Renal pelvis (tissue), 4 donors: ENCODE data around the gene SLC39A3. TPM values are rescaled to one million over a fixed set of nuclear protein-coding genes. Genes with fewer than 3 reads are reported as not detected.

ENCODE experiments used
- DNase-seq: peaks from one replicate; pipeline ENCODE4 v3.0.0-alpha.2; 2013
- polyA plus RNA-seq, 3 donors: library from polyadenylated mRNA; unstranded; fragments of 120-200 nt; gene quantifications; one replicate each; pipeline ENCODE4 v1.2.1, GENCODE V29; 2013; ENCODE audit not compliant: insufficient read length in 3 of 3

The SLC39A3 gene
- polyA plus RNA-seq, 3 donors = 28.4 to 36.9 (median 29.5) TPM

DNA sequence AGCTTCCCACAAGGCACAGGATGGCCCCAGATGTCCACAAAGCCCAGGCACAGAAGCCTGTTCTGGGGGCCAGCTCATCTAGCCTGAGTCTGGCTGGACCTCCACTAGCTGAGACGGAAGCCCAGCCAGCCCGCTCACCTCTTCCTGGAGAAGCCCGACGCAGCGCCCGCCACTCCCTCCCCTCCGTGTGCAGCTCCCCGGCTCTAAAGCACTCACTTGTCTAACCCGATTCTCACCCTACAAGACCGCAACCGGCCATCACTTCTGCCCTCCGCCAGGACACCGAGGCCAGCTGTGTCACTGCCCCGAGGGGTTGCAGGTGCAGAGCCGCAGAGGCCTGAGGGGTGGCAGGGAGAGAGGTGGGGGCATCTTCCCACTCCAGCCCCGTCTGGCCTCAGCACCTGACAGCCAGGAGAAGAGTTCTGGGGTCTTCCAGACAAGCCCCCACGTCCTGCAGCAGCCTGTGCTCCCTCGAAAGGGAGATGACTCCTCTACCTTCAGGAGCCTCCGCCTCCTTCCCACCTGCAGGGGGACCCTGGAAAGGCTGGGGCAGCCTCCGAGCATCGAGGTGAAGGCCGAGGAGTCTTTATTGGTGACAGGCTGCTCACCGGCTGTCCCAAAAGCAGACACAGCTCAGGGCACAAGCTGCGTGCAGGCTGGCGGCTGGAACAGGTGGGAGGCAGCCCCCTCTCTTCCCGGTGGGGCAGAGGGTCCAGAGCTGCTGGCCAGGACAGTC, 12.7 kb downstream of the SLC39A3 start:
- no peak for DNase-seq

DNA sequence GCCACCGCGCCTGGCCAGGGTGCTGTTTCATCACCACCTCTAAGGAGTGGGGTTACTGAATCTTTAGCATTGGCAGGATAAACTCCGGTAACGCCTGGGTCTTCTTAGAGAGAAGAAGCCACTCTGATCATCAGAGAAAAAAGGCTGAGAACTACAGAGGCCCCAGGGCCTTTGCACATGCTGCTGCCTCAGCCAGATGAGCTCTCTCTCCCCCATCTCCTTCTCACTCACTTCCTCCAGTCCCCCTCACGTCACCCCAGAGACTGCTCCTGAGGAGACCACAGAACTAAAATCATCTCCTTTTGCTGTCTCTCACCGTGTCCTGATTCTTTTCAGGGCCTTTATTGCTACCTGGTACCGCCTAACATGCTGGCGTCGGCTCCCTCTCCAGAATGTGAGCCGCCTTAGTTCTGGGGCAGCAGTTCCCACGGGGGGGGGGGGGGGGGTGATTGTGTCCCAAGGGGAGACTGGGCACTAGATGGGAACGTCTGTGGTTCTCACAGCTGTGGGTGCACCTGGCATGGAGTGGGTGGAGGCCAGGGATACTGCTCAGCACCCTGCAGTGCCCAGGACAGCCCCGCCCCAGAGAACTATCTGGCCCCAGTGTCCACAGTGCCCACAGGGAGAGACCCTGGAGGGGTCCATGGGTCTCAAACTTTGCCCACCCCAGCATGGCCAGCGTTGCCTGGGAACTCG, 13.5 kb downstream of the SLC39A3 start:
- DNase-seq = no peak

GRCh38 chr19:2724148-2724557, 15.7 kb downstream of the SLC39A3 start:
- DNase-seq = no peak

DNA sequence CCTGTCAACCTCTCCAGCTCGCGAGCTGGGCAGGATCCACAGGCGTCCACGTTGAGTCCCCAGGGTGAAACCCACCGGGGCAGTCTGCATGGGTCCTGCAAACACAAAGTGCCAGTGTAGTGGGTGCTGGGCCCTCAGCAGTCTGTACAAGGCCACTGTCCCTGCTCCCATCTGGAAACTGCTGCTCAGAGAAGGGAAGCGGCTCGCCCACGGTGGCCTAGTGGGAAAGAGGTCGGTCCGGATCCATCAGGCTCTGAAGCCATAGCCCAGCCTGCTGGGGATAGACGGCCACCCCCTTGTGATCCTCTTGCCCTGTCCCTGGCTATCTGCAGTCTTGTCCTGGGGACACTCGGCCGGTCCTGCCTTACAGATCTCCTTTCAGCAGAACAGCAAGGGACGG, 16.1 kb downstream of the SLC39A3 start:
- DNase-seq = no peak

- DNase-seq = no peak
Measured at GRCh38 chr19:2723345-2723715, 16.5 kb downstream of the SLC39A3 start.

DNA sequence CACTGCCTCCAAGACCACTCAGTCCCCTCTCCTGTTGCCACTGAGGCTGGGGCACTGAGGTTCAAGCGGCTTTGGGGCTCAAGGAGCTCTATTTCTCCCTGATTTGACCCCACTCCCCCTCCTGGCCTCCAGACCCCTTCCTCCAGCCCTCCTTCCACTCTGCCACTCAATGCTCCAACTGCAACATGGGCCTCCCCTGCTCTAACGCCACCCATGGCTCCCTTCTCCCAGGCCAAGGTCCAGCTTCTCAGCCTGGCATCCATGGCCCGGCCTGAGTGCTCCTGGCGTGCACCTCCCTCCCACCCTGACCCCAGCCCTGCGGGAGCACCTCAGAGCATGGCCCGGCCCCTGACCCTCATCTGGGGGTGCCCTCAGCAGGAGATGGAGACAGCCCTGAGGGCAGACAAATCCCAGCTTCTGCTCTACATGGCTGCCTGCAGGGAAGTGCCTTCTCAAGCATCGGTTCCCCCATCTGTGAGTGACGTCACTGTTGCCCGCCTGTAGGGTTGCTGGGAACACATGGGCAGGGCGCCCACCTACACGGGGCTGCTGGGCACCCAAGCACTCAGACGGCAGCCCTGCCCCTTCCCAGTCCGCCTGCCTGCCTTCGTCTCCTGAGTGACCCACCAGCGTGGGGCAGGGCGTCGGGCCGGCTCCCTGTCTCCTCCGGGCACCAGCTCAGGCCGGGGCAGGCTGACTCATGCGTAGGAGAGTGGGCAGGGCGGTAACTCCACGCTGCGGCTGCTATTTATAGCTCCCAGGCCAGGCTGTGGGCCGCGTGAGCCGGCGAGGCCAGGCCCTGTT, 17.1 kb downstream of the SLC39A3 start:
- DNase-seq = no peak

GRCh38 chr19:2721570-2722540, 18.0 kb downstream of the SLC39A3 start:
- no peak for DNase-seq

DNA sequence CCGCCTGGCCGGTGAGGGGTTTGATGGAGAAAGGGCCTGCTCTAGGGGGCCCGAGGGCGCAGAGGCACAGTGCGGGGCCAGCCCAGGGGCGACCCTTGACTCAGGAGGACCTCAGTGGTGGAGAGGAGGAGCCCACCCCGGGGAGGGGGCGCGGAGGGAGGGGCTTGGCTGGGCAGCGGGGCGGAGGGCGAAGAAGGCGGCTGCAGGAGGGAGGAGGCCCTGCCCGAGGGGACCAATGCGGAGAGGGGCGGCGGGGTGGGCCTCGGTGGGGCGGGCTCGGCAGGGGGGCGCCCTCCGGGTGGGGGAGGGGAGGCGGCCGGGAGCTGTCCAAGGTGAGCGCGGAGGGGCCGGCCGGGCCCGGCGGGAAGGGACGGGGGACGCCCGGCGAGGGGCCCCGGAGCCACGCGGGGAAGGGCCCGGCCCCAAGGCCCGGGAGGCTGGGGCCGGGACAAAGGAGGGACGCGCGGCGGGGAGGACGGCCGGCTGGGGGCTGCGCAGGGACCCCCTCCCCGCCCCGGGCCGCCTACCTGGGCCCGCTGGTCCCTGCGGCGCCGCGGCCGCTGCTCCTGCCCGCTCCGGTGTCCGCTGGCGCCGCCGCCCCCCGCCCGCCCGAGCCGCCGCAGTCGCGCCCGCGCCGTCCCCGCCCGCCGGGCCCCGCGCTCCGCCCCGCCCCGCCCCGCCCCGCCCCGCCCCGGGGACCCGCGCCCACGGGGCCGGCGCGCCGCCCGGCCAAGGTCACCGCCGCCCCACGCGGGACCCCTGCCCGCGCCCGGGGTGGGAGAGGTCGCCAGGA, 18.8 kb downstream of the SLC39A3 start, which contains the start of gene DIRAS1:
Gene DIRAS1 (minus strand): TSS at position 596 of the 793 bp plus-strand sequence. CDS start 3,566 bp downstream, outside the sequence.
- no peak for DNase-seq

GRCh38 chr19:2719920-2720776, 19.7 kb downstream of the SLC39A3 start:
- no peak for DNase-seq

- no peak for DNase-seq
Measured at GRCh38 chr19:2719232-2719735, 20.5 kb downstream of the SLC39A3 start.

DNA sequence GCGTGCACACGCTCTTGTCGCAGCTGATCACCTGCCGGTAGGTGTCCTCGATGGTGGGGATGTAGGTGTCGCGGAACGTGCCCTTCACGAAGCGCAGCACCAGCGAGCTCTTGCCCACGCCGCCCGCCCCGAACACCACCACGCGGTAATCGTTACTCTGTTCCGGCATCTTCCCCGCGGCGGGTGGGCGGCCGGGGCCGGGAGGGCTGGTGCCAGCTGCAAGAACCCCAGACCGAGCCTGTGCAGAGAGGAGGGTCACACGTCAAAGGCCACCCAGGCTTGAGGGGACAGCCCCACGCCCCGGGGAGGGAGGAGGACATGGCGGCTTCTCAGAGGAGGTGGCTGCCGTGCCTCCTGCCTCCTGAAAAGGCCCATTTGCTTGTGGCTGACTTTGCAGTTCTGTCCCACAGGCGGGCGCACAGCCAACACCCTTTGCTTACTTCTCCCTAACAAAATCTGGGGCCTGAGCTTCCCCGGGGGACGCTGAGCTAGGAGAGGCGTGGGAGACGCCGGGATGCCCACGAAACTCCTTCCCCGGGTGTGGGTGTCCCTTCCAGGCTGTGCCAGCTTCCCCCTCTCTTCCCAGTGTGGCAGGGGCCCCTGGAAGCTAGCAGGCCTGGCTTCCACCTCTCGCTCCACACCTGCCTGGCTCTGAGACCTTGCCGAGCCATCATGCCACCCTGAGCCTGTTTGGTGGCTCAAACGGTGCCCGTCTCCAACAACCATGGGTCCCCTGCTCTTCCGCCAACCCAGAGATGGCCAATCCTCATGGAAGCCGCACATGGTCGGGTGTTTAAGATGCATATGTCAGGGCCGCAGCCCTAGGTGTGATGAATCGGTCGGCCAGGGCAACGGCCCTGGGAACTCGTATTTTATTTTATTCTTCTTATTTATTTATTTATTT, 21.9 kb downstream of the SLC39A3 start:
- DNase-seq = no peak

- DNase-seq = no peak
Measured at GRCh38 chr19:2716722-2717637, 22.8 kb downstream of the SLC39A3 start.

DNA sequence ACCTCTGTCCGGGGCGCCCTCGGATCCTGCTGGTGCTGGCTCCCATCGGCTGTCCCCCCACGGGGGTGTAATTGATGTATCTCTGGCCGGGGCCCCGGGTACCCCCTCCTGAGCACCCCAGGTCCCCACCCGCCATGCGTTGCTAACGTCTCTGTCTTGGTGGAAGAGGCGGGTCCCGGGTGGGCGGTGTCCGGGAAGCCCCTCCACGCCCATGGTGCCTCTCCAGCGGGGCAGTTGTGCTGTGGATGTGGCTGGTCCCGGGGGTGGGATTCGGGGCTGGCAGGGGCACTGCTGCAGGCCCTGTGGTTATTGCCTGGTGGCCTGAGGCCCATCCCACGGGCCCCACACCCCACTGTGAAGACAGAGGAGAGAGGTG, 23.6 kb downstream of the SLC39A3 start:
- DNase-seq = no peak

DNA sequence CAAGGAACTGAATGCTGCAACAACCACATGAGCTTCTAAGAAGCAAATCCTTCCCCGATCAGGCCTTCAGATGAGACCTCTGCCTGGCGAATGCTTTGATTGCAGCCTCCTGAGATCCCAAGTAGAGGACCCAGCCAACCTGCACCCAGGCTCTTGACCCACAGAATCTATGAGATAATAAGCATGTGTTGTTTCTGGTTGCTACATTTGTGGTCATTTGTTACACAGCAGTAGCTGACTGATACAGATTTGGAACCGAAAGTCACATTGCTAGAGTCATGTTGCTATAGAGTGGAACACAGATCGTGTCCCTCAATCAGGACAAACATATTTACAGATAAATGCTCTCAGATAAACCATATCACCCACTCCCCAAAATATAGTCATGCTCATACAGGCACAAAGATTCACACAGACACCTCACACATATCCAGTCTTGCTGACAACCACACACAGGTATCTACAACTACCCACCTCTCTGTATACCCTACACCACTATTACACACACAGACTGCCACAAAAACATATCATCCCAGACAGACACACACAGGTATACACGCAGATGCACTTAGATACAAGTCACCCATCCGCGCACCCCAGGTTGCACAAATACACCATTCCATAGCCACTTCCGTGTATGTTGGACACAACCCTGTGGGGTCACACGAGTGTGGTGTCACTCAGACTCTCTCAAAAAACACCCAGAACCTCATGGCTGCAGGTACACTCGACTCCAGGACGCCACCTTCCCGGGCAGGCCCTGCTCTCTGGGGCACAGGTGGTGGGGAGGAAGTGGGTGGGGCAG, 24.1 kb downstream of the SLC39A3 start:
- DNase-seq = no peak

DNA sequence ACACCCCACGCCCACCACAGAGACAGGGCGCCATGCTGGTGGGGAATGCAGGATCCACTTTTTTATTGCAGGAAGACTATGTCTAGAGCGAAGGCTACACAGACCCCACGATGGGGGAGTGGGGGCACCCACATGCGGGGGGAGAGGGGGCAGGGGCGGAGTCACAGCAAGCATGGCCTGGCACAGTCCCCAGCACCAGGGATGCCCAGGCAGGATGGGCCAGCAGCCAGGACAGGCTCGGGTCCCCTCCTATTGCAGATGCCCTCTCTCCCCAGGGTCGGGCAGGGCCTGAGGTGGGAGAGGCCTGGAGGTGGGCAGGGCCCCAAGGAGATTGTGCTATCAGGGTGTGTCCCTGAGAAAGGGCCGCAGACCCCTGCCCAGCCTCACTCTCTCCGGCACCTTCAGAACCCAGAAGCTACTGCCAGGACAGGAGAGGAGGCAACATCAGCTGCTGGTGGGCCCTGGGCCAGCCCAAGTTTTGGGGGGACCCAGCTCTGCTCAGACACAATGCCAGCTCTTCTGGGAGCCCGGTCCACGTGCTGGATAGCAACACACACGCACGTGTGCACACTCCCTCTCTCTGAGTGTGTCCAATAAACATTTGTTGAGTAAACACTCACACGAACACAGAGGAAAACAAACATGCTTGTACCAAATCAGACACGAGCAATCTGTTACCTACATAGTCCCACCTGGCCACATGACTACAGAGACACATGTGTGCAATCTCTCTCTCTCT, 25.1 kb downstream of the SLC39A3 start:
- DNase-seq = no peak
